Measurements from ENCODE around the gene TUT7. TPM values are rescaled to one million over a fixed set of nuclear protein-coding genes. Genes with fewer than 3 reads are reported as not detected.

TUT7 gene
- total RNA-seq, 2 donors from 2014 or later: 16.3 to 20.2 TPM

DNA sequence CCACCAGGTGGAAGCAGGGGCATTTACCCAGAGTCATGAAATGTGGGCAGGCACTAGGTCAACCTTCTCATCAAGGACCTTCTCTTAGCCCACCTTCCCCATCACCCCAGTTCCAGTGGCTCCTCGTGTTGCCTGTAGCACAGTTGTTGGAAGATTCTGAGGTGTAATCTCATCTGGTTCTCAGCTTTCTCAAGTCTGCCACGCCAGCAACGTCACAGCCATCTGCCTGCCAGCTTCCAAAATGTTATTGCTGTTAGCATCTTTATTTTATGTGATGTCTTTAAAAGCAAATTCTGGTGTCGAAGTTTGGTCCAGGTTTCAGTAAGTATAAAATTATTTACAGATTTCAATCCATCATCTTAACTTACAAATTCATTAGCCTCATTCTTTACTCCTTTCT lies 105.5 kb downstream of the TUT7 start:
- TF ChIP-seq, protein P1, sequence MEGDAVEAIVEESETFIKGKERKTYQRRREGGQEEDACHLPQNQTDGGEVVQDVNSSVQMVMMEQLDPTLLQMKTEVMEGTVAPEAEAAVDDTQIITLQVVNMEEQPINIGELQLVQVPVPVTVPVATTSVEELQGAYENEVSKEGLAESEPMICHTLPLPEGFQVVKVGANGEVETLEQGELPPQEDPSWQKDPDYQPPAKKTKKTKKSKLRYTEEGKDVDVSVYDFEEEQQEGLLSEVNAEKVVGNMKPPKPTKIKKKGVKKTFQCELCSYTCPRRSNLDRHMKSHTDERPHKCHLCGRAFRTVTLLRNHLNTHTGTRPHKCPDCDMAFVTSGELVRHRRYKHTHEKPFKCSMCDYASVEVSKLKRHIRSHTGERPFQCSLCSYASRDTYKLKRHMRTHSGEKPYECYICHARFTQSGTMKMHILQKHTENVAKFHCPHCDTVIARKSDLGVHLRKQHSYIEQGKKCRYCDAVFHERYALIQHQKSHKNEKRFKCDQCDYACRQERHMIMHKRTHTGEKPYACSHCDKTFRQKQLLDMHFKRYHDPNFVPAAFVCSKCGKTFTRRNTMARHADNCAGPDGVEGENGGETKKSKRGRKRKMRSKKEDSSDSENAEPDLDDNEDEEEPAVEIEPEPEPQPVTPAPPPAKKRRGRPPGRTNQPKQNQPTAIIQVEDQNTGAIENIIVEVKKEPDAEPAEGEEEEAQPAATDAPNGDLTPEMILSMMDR (IDR thresholded peaks at IDR 0.05): no peak
- no peak for DNase-seq (ENCODE audit: low spot score)
- H3K36me3 ChIP-seq: no peaks in the 10 kb centered on the region
- no peaks in the 10 kb centered on the region for H3K27me3 ChIP-seq
- H3K4me1 ChIP-seq: no peaks in the 10 kb centered on the region
- H3K9me3 ChIP-seq: no peaks in the 10 kb centered on the region
- H3K4me3 ChIP-seq: no peak overlapping the region
- H3K27ac ChIP-seq: no peak overlapping the region

DNA sequence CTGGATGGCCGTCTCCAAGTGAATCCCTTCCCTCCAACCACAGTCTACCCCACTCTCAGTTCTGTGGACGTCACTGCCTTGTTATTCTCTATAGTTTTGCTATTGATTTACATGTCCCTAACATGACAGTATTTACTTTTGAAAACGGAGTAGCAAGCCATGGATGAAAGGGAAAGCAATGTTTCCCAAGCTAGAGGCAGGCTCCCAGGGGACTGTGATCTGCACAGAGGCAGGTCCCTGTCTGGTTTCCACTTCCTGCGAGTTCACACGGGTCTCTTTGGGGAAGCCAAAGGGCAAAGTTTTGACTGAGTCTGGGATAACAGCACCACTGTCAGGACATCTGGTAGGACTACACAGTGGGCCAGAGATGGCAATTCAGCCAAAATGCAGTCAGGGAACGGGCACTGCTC lies 107.5 kb downstream of the TUT7 start:
- H3K9me3 ChIP-seq: no peaks in the 10 kb centered on the region
- no peak overlapping the region for H3K4me3 ChIP-seq
- no peaks in the 10 kb centered on the region for H3K36me3 ChIP-seq
- no peaks in the 10 kb centered on the region for H3K4me1 ChIP-seq
- H3K27me3 ChIP-seq: no peaks in the 10 kb centered on the region
- TF ChIP-seq, protein P1 (IDR thresholded peaks at IDR 0.05): peak in 1 of 2 donors; percentile 33
- H3K27ac ChIP-seq: no peak overlapping the region
- no peak for DNase-seq (ENCODE audit: low spot score)

DNA sequence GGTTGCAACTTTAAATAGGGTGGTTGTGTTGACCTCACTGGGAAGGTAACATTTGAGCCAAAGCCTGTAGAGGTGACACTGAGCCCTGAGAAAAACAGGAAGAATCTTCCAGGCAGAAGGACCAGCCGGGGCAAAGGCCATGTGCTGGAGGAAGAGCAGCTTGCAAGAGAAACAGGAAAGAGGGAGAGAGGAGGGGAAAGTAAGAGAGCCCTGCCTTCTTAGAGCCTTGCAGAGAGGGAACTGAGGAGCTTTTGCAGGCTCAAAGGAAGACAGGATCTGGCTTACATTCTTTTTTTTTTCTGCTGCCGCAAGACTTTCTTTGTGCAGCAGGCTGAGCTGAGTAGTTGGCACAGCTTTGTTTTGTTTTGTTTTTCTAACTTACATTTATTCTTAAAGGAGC lies 112.1 kb downstream of the TUT7 start:
- no peak for DNase-seq (ENCODE audit: low spot score)
- no peaks in the 10 kb centered on the region for H3K4me1 ChIP-seq
- H3K36me3 ChIP-seq: no peaks in the 10 kb centered on the region
- H3K27me3 ChIP-seq: no peaks in the 10 kb centered on the region
- no peak overlapping the region for H3K4me3 ChIP-seq
- TF ChIP-seq, protein P1 (IDR thresholded peaks at IDR 0.05): no peak
- H3K27ac ChIP-seq: no peak overlapping the region
- no peaks in the 10 kb centered on the region for H3K9me3 ChIP-seq

DNA sequence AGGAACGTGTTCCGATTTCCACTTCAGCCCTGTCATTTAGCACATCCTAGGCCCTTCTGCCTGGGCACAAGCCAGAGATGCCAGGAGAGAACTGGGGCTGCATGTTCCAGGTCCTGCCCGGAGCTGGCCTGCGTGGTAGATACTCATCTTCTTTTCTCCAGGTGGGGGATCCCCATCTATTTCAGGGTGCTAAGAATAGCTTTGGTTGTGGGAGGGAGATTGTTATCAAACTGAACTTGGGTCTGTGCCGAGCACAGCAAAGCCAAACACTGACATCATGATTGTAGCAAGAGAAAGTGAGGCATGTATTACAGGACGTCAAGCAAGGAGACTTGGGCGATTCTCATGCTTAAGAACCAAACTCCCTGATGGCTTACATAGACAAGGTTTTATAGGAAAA lies 113.0 kb downstream of the TUT7 start:
- no peak overlapping the region for H3K27ac ChIP-seq
- no peaks in the 10 kb centered on the region for H3K4me1 ChIP-seq
- H3K9me3 ChIP-seq: no peaks in the 10 kb centered on the region
- no peaks in the 10 kb centered on the region for H3K36me3 ChIP-seq
- no peaks in the 10 kb centered on the region for H3K27me3 ChIP-seq
- TF ChIP-seq, protein P1 (IDR thresholded peaks at IDR 0.05): no peak
- DNase-seq (ENCODE audit: low spot score): no peak
- no peak overlapping the region for H3K4me3 ChIP-seq

DNA sequence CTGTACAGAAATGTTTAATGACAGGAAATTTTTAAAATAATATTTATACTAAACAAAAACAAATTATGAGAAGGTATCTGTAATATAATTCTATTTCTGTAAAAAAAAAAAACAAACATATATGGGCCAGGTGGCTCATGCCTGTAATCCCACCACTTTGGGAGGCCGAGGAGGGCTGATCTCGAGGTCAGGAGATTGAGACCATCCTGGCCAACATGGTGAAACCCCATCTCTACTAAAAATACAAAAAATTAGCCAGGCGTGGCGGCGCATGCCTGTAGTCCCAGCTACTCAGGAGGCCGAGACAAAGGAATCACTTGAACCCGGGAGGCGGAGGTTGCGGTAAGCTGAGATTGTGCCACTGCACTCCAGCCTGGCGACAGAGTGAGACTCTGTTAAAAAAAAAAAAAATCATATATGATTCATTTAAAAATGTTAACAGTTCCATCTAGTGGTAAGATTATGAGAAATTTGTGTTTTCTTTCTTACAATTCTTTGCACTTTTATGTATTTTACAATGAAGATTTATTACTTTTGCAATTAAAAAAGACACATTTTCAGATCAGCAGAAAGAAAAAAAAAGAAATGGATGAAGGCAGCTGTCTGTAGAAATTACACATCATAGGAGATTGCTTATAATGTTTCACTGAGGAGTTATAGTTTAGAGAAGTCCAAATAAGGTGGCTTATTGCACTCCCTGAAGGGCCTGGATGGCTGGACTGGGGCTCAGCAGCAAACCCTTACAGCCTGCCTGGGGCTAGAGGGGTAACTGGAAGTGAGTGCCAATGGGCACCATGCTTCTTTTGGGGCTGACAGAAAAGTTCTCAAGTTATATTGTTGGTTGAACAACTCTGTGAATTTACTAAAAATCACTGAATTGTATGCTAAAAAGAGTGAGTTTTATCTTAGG lies 115.1 kb downstream of the TUT7 start:
- Histone ChIP-seq H3K4me1 (no peaks in the 10 kb centered on the region), H3K9me3 (no peaks in the 10 kb centered on the region), H3K36me3 (no peaks in the 10 kb centered on the region), H3K27me3 (no peaks in the 10 kb centered on the region), H3K27ac (no peak overlapping the region), H3K4me3 (no peak overlapping the region)
- DNase-seq (ENCODE audit: low spot score): no peak
- TF ChIP-seq, protein P1 (IDR thresholded peaks at IDR 0.05): no peak

Other genes with a start within 250 kb of the TUT7 start
- gene C9orf153, start 94.8 kb downstream of the TUT7 start, total RNA-seq: under 1 TPM in 1 of 2 donors, not detected in 1; 0.28 TPM
- gene ISCA1, start 71.9 kb downstream of the TUT7 start, total RNA-seq: 10 to 100 TPM; 54.8 to 99.9 TPM